Prostate gland (tissue), 2 donors: ENCODE measurements around the gene NMNAT2. TPM values are rescaled to one million over a fixed set of nuclear protein-coding genes. Genes with fewer than 3 reads are reported as not detected.

ENCODE experiments used
- DNase-seq: peaks from one replicate; pipeline ENCODE4 v3.0.0-alpha.2; 2019; ENCODE audit warnings: low spot score
- H3K27ac ChIP-seq, 2 donors: fragments of 200-600 bp; sonication (generic); 2 replicates each; pipeline ENCODE4 v1.5.1; 2017 to 2019
- H3K27me3 ChIP-seq: fragments of 200-600 bp; sonication (generic); replicated peaks from 2 replicates; pipeline ENCODE4 v1.5.1; 2019; ENCODE audit not compliant: insufficient read depth
- H3K36me3 ChIP-seq, 2 donors: fragments of 200-600 bp; sonication (generic); 1 replicate in 1 of 2; 2 replicates in 1 of 2; pipeline versions ENCODE4 v1.5.1 to v1.8.1; 2017 to 2019
- H3K4me1 ChIP-seq: fragments of 200-600 bp; sonication (generic); replicated peaks from 2 replicates; pipeline ENCODE4 v1.5.1; 2019
- H3K4me3 ChIP-seq, 2 donors: fragments of 200-600 bp; sonication (generic); 2 replicates each; pipeline ENCODE4 v1.5.1; 2017 to 2019
- H3K9me3 ChIP-seq: fragments of 200-600 bp; sonication (generic); 2 replicates; pipeline ENCODE4 v1.5.1; 2017
- CTCF ChIP-seq, 4 experiments: fragments of 200-600 bp in 2 of 4; fragments of 450-650 bp in 2 of 4; sonication (generic) in 2 of 4; IDR thresholded peaks; 1 replicate in 3 of 4; 2 replicates in 1 of 4; pipeline ENCODE4 v1.5.1; 2016 to 2019; ENCODE audit warnings: antibody characterized with exemption in 4 of 4, mild to moderate bottlenecking in 2 of 4, moderate library complexity in 2 of 4
- POLR2A ChIP-seq: fragments of 450-650 bp; IDR thresholded peaks from one replicate; pipeline ENCODE4 v1.6.1; 2016; ENCODE audit warnings: antibody characterized with exemption, mild to moderate bottlenecking
- POLR2AphosphoS5 ChIP-seq: sonication (generic); formaldehyde crosslinking; IDR thresholded peaks from one replicate; pipeline ENCODE4 v1.6.1; 2017; ENCODE audit warnings: antibody characterized with exemption
- WGBS: methylation state at CpG from one replicate; pipeline ENCODE4 v1.1.5; 2018; 5-methylcytosine and 5-hydroxymethylcytosine counted together
- intact Hi-C: fragments of 100-400 bp; cut with DNase I; formaldehyde crosslinking; loops from one replicate; pipeline ENCODE4 v1.14.2; 2022
- total RNA-seq, 2 donors: library from RNA; depleted of rRNA; stranded (reverse); fragments of >200 nt; gene quantifications; one replicate each; pipeline ENCODE4 v1.1.0, GENCODE V29; 2016

The NMNAT2 gene
- total RNA-seq, 2 donors from 2014 or later, result 0.27 to 41.0 TPM

GRCh38 chr1:183203094-183203493, 215.1 kb downstream of the NMNAT2 start:
- no peak overlapping the region for H3K4me3 ChIP-seq
- DNase-seq, result no peak
- no peaks in the 10 kb centered on the region for H3K4me1 ChIP-seq
- WGBS, result 89% methylated on average over 3 of the region's 3 CpGs
- H3K27ac ChIP-seq, result no peak overlapping the region
- TF ChIP-seq CTCF (IDR thresholded peaks at IDR 0.05) (no peak), POLR2AphosphoS5 (no peak), POLR2A (no peak)
- no peaks in the 10 kb centered on the region for H3K9me3 ChIP-seq
- no peaks in the 10 kb centered on the region for H3K36me3 ChIP-seq
- no peaks in the 10 kb centered on the region for H3K27me3 ChIP-seq
- intact Hi-C loops, result no loop called here

- Histone ChIP-seq H3K9me3 (no peaks in the 10 kb centered on the region), H3K4me1 (no peaks in the 10 kb centered on the region), H3K27me3 (no peaks in the 10 kb centered on the region), H3K36me3 (no peaks in the 10 kb centered on the region), H3K27ac (no peak overlapping the region), H3K4me3 (no peak overlapping the region)
- no peak for TF ChIP-seq POLR2AphosphoS5
- TF ChIP-seq POLR2A, result no peak
- no peak for TF ChIP-seq CTCF (IDR thresholded peaks at IDR 0.05)
- 57% methylated on average over 9 of the region's 9 CpGs for WGBS
- no peak for DNase-seq
- intact Hi-C loops, result no loop called here
These were observed 217.7 kb downstream of the NMNAT2 start for GRCh38 chr1:183200451-183200850.

GRCh38 chr1:183199304-183199703, 218.9 kb downstream of the NMNAT2 start:
- no peaks in the 10 kb centered on the region for H3K4me1 ChIP-seq
- DNase-seq, result no peak
- H3K27me3 ChIP-seq, result no peaks in the 10 kb centered on the region
- TF ChIP-seq POLR2A, result no peak
- no peak for TF ChIP-seq CTCF (IDR thresholded peaks at IDR 0.05)
- no peak for TF ChIP-seq POLR2AphosphoS5
- H3K36me3 ChIP-seq, result no peaks in the 10 kb centered on the region
- H3K27ac ChIP-seq, result no peak overlapping the region
- no peaks in the 10 kb centered on the region for H3K9me3 ChIP-seq
- intact Hi-C loops, result no loop called here
- H3K4me3 ChIP-seq, result no peak overlapping the region
- 91% methylated on average over 3 of the region's 3 CpGs for WGBS

GRCh38 chr1:183198463-183198862, 219.7 kb downstream of the NMNAT2 start:
- intact Hi-C loops, result no loop called here
- DNase-seq, result peak; percentile 69
- H3K4me3 ChIP-seq, result no peak overlapping the region
- no peaks in the 10 kb centered on the region for H3K4me1 ChIP-seq
- H3K27ac ChIP-seq, result no peak overlapping the region
- H3K9me3 ChIP-seq, result no peaks in the 10 kb centered on the region
- no peaks in the 10 kb centered on the region for H3K27me3 ChIP-seq
- no peak for TF ChIP-seq CTCF (IDR thresholded peaks at IDR 0.05)
- TF ChIP-seq POLR2AphosphoS5, result peak; percentile 62
- no peaks in the 10 kb centered on the region for H3K36me3 ChIP-seq
- 20% methylated on average over 9 of the region's 9 CpGs for WGBS

Other genes with a start within 250 kb of the NMNAT2 start
- gene LAMC2, start 232.1 kb downstream of the NMNAT2 start, total RNA-seq, result 10 to 100 TPM in 1 of 2 donors, 1 to 10 TPM in 1; 9.3 to 11.6 TPM
- gene SMG7, start 54.1 kb upstream of the NMNAT2 start, total RNA-seq, result 10 to 100 TPM; 60.9 to 92.8 TPM
- 1 to 10 TPM; 2.1 to 5.6 TPM for gene NCF2, start 172.1 kb upstream of the NMNAT2 start, total RNA-seq
- gene ARPC5, start 217.4 kb upstream of the NMNAT2 start, total RNA-seq, result 10 to 100 TPM; 62.9 to 92.8 TPM
- under 1 TPM in 1 of 2 donors, not detected in 1; 0.34 TPM for gene APOBEC4, start 234.9 kb upstream of the NMNAT2 start, total RNA-seq